CD4-positive, alpha-beta T cell treated with Interferon gamma for 1 hour (primary cell): ENCODE measurements around the gene FAF1.

Experiments
- DNase-seq: peaks from one replicate; pipeline ENCODE4 v3.0.0-alpha.2; 2020

The FAF1 gene

DNA sequence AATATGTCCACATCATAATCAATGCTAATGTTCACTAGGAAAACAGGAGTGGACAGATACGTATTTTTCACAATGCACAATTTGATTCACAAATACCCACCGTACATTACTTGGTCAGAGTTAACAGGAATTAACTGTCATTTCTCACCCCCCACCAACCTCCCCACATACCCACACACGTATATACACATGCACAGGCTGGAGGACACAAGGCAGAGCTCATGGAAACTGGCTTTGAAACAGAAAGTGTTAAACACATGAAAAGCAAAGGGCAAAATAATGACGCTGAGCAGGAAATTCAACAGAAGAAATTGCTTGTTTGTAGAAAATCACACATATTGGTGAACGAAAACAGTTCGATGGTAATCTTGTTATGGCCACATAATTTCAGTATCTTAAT, 348.4 kb downstream of the FAF1 start:
- no peak for DNase-seq

DNA sequence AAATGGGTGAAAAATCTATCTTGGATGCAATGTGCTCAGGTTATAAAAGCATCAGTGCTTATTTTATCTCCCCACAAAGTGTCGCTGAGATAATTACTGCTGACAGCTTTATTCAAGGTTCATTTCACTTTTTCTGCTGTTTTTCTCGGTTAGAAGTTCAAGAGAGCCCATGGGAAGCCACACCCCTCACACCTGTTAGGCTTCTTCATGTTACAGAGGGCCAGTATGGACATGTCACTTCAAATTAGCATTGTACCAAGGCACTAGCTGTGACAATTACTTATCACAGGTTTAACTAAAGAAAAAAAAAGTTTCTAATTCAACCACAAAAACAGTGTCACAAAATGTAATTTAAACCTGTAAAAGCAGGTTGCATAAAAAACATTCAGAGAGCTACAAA, 349.5 kb downstream of the FAF1 start:
- no peak for DNase-seq

- DNase-seq = no peak
These were observed 350.6 kb downstream of the FAF1 start for GRCh38 chr1:50609508-50609907.

DNA sequence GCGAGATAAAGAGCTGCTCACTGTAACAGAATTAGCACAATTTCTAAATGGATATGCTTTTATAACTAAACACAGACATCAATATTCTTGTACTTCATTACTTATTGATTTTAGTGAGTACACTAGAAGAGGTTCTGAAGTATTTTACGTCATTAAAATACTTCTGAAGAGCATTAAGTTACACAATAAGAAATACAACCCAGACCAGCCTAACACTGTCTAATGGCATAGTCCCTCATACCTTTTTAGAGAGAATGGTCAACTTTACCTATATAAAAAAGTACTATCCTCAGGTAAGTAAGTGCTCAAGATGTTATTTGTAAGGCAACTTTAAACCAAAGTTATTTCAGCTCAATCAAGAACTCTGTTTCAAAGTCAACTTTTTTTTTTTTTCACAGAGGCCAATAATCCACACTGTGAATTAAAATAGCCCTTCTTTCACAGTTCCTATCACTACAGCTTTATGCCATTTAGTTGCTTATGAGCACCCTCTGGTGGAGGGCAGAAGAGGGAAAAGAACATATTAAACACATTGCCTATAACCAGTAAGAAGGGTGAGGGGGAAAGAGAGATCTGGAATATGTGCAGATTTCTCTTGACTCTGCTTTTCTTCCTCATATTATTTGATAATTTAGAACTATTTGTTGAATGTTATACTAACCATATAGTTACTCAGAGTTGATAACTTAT, 354.7 kb downstream of the FAF1 start:
- no peak for DNase-seq

GRCh38 chr1:50604580-50604979, 355.5 kb downstream of the FAF1 start:
- no peak for DNase-seq

GRCh38 chr1:50603274-50604271, 356.5 kb downstream of the FAF1 start:
- DNase-seq = no peak

- DNase-seq = no peak
These were observed 360.5 kb downstream of the FAF1 start for GRCh38 chr1:50599546-50599945.

DNA sequence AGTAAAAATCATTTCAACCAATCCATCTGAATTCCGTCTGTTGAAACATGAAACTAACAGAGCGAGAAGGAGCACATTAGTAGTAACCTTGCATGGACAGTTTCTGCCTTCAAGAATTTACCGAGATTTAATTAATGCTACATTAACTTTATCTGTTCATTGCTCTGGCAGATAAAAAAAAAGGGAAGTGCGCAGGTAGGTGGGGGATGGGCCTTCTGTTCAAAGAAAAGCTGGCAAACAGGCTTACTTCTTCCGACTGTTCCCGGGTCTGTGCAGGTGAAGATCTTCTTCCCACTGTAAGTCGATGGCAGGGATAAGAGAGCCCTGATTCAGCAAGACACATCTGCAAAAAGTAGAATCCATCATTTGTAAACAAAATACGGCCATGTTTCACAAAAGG, 364.2 kb downstream of the FAF1 start:
- no peak for DNase-seq

DNA sequence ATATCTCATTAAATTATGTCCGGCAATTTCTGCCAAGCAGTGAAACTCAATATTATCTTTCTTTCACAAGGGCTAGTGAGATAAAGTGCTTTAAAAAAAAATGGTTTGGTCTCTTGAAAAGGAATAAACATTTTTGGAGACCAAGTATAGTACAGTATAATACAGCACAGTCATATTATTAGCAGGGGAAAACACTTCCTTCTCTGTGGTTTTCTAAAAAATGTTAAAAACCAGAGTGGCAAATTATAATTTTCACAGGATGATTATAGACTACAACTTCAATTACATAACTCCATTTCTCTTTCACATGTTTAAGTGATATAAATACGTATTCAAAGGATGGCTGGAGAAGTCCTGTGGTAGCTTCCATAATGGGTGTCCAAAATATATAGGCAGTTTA, 366.6 kb downstream of the FAF1 start:
- no peak for DNase-seq

- no peak for DNase-seq
These were observed 368.5 kb downstream of the FAF1 start for GRCh38 chr1:50591598-50591997.

- no peak for DNase-seq
These were observed 377.7 kb downstream of the FAF1 start for GRCh38 chr1:50582346-50582745.

GRCh38 chr1:50570066-50570468, 390.0 kb downstream of the FAF1 start:
- no peak for DNase-seq

DNA sequence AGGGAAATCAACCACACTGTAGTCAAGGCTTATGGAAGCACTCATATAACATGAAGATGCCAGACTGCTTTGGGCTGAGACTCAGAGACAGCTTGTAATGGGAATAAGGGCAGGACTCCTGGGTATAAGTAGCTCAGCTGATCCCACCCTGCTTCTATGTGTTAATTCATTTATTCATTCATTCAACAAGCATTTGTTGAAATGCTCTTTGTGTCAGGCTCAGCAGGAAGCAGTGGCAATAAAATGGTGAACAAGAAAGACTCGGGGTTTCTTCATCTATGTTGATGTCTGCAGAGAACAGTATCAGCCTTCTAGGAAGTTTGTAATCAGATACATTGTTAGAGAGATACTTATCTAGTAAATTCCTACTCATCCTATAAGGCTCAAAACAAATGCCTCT, 391.3 kb downstream of the FAF1 start:
- DNase-seq = no peak

- DNase-seq = no peak
These were observed 393.7 kb downstream of the FAF1 start for GRCh38 chr1:50566405-50566804.

- DNase-seq = no peak
These were observed 395.6 kb downstream of the FAF1 start for GRCh38 chr1:50564417-50564816.

GRCh38 chr1:50562106-50562505, 398.0 kb downstream of the FAF1 start:
- no peak for DNase-seq

DNA sequence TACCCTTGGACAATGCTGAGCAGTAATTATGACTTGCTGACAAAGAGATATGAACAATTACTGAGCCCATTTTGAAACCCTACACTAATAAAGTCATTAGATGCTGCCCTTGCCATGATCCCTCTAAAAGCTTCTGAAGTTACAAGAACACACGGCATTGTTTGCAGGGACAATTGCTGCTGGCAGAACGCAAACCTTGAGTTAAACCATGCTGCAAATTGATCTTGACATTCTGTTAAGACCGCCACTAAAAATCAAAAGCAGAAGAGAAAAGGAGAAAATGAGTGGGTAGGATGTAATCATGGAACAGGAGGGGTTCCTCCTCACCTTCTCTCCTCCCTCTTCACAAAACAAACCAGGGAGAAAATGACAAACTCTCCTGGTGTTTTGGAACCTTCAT, 400.6 kb downstream of the FAF1 start:
- DNase-seq = no peak

GRCh38 chr1:50553921-50554320, 406.1 kb downstream of the FAF1 start:
- DNase-seq = no peak

DNA sequence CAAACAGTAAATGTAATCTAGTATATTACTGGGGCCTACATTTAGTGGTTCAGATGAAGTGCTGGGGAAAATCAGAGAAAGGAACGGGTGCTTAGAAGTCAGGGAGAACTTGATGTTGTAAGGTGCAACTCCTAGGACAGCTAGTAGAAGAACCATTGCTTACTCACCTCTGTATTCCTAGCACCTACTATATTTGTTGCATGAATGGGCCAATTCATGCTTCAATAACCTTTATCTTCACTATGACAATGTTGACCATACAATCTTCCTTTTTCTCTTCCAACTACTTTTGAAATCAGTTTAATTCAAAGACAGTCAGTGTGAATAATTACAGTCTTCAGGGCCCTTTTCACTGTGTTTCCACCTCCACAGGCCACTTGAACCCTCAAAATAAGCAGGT, 411.8 kb downstream of the FAF1 start:
- no peak for DNase-seq

GRCh38 chr1:50542362-50542761, 417.7 kb downstream of the FAF1 start:
- DNase-seq = no peak

DNA sequence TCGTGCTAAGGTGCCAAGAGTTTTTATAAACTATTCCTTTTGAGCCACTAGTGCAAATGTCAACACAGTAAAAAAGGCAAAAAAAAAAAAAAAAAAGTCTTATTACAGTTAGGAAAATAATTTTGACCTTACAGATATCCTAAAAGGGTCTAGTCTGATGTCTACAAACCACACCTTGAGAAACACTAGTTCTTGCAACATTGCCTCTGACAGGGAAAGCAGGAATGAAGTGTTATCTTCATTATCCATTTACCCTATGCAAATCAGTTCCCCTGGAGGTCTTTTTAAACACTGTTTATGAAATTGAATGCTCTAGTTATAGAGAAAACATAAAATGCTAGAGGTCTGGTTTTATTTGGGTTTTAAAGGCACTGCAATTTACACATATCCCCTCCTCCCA, 421.6 kb downstream of the FAF1 start:
- no peak for DNase-seq

- DNase-seq = no peak
These were observed 428.5 kb downstream of the FAF1 start for GRCh38 chr1:50531601-50532000.

DNA sequence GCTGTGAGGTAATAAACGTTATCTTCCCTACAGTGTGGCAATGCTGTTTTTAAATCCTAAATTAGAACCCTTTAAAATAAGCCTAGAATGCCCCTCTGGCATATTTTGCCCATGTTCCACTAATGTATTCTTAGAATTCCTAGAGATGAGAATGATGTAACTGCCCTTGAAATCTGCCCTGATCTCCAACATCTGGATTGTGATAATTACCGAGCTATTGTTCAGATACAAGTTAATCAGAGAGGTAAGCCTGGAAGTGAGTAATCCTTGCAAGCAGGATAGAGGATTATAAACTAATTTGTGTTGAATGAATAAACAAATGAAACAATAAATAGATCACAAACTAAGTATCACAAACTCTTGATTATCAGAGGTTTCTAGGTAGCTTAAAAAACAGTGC, 429.0 kb downstream of the FAF1 start:
- DNase-seq = no peak

DNA sequence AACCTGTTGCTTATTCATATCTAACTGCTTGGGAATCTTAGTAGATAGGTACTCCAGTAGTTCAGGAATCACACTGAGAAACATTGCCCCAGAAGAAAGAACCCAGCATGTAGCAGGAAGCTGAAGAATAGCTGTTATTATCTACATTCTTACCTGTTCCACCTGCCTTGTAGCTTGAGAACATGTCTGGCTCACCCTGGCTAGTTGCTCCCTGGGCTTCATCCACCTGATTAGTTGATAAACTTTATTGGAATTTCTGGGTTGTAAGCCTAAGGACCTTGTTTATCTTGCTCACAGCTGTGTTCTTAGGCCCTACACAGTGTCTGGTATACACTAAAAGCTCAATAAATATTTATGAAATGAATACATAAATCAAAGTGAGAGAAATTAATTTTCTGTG, 430.6 kb downstream of the FAF1 start:
- no peak for DNase-seq
